Panc1 (cell line): ENCODE data around the gene KLF6. TPM values are rescaled to one million over a fixed set of nuclear protein-coding genes. Genes with fewer than 3 reads are reported as not detected.

Source experiments
- ATAC-seq: fragments of 200-7000 bp; cut with Tn5 transposase; 2 replicates; pipeline ENCODE4 v1.9.1; 2020; ENCODE audit warnings: mild to moderate bottlenecking, moderate library complexity
- BruUV-seq: library from RNA; stranded (reverse); fragments of 400-500 nt; replicated peaks from 2 replicates; lab custom pipeline; 2021; lab: Mats Ljungman, UMichigan
- CTCF ChIA-PET: fragments of 300-600 bp; sonication (Branson Sonifier 250); formaldehyde crosslinking; loops from one replicate; lab custom pipeline; 2022; ENCODE audit warnings: antibody characterized with exemption; lab: Charles Lee
- POLR2A ChIA-PET: fragments of 300-600 bp; sonication (Branson Sonifier 250); formaldehyde crosslinking; loops from one replicate; lab custom pipeline; 2022; ENCODE audit warnings: antibody characterized with exemption; lab: Charles Lee
- DNase-seq: peaks from one replicate; pipeline ENCODE4 v3.0.0-alpha.2; 2010; ENCODE audit warnings: low read depth, low spot score
- H3K27ac ChIP-seq: 2 replicates; pipeline ENCODE4 v1.5.1; 2011; ENCODE audit warnings: mild to moderate bottlenecking, low read length, inconsistent platforms
- H3K27me3 ChIP-seq: fragments of 200-500 bp; sonication (Bioruptor generic); 2 replicates; pipeline ENCODE4 v1.6.0; 2014; ENCODE audit warnings: low read length, inconsistent platforms; ENCODE audit not compliant: control insufficient read depth, insufficient read depth
- H3K36me3 ChIP-seq: fragments of 200-500 bp; sonication (Bioruptor generic); 2 replicates; pipeline ENCODE4 v1.5.1; 2014; ENCODE audit warnings: inconsistent platforms, mild to moderate bottlenecking, low read length, moderate library complexity; ENCODE audit not compliant: control insufficient read depth, insufficient read depth
- H3K4me1 ChIP-seq: 2 replicates; pipeline ENCODE4 v1.5.1; 2011; ENCODE audit warnings: inconsistent platforms, mild to moderate bottlenecking, low read length, moderate library complexity; ENCODE audit not compliant: control insufficient read depth, insufficient read depth
- H3K4me3 ChIP-seq, 2 experiments: 2 replicates each; pipeline ENCODE4 v1.5.1; 2011 to 2012; ENCODE audit warnings: low read depth in 2 of 2, low read length in 2 of 2, mild to moderate bottlenecking in 2 of 2, inconsistent platforms in 1 of 2, moderate library complexity in 1 of 2
- H3K9me3 ChIP-seq: fragments of 200-500 bp; sonication (Bioruptor generic); 2 replicates; pipeline ENCODE4 v1.5.1; 2014; ENCODE audit warnings: low read depth, mild to moderate bottlenecking, inconsistent platforms, low read length, moderate library complexity; ENCODE audit not compliant: control insufficient read depth, insufficient read depth
- POLR2AphosphoS5 ChIP-seq: IDR thresholded peaks from 2 replicates; pipeline ENCODE4 v1.6.1; 2012; ENCODE audit warnings: mild to moderate bottlenecking, low read depth, low read length, moderate library complexity
- SIN3A ChIP-seq: IDR thresholded peaks from 2 replicates; pipeline ENCODE4 v1.6.1; 2012; ENCODE audit warnings: low read depth, mild to moderate bottlenecking, low read length, moderate library complexity, borderline replicate concordance; ENCODE audit not compliant: insufficient read depth
- TCF7L2 ChIP-seq: IDR thresholded peaks from 2 replicates; pipeline ENCODE4 v1.6.1; 2011; ENCODE audit warnings: mild to moderate bottlenecking, low read depth, low read length, inconsistent platforms
- in situ Hi-C: cut with HindIII; loops from 2 replicates; pipeline ENCODE4 v1.10.0; 2016; ENCODE audit warnings: low sequenced_read_pairs, low pct_unique_long_range_greater_than_20kb
- intact Hi-C: fragments of 100-400 bp; cut with micrococcal nuclease; formaldehyde crosslinking; loops from one replicate; pipeline ENCODE4 v1.10.0; 2022; ENCODE audit not compliant: unreplicated experiment
- total RNA-seq: library from RNA; stranded (reverse); gene quantifications from one replicate; pipeline ENCODE4 v1.2.1, GENCODE V29; 2021; ENCODE audit not compliant: unreplicated experiment
- TF ChIP-seq, protein P1 (sequence below): fragments of 450-650 bp; IDR thresholded peaks from 2 replicates; pipeline ENCODE4 v1.5.1; 2017; ENCODE audit warnings: mild to moderate bottlenecking
- TF ChIP-seq, protein P2 (sequence below), 2 experiments: IDR thresholded peaks; 2 replicates each; pipeline ENCODE4 v1.6.1; 2011 to 2012; ENCODE audit warnings: low read depth in 2 of 2, control low read depth in 1 of 2, low read length in 1 of 2, mild to moderate bottlenecking in 1 of 2, moderate library complexity in 1 of 2; ENCODE audit not compliant: insufficient read depth in 1 of 2

KLF6 gene
- total RNA-seq, 1 experiment from 2014 or later: 177 TPM

DNA sequence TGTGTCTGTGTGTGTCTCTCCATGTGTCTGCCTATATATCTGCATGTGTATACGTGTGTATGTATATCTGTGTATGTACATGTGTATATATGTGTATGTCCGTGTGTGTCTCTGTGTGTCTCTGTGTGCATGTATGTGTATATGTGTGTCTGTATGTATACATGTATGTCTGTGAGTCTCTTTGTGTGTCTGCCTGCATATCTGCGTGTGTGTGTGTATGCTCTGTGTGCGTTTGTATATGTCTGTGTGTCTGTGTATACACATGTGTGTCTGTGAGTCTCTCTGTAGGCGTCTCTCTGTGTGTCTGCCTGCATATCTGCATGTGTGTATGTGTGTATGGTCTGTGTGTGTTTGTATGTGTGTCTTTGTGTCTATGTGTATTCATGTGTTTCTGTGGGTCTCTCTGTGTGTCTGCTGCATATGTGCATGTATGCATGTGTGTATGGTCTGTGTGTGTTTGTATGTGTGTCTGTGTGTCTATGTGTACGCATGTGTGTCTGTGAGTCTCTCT lies 23.7 kb upstream of the KLF6 start:
- in situ Hi-C loops: no loop called here
- TF ChIP-seq, protein P1, sequence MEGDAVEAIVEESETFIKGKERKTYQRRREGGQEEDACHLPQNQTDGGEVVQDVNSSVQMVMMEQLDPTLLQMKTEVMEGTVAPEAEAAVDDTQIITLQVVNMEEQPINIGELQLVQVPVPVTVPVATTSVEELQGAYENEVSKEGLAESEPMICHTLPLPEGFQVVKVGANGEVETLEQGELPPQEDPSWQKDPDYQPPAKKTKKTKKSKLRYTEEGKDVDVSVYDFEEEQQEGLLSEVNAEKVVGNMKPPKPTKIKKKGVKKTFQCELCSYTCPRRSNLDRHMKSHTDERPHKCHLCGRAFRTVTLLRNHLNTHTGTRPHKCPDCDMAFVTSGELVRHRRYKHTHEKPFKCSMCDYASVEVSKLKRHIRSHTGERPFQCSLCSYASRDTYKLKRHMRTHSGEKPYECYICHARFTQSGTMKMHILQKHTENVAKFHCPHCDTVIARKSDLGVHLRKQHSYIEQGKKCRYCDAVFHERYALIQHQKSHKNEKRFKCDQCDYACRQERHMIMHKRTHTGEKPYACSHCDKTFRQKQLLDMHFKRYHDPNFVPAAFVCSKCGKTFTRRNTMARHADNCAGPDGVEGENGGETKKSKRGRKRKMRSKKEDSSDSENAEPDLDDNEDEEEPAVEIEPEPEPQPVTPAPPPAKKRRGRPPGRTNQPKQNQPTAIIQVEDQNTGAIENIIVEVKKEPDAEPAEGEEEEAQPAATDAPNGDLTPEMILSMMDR: no peak
- TF ChIP-seq POLR2AphosphoS5: peak; percentile 38
- no TSS peak for BruUV-seq
- no peaks in the 10 kb centered on the region for H3K27me3 ChIP-seq
- peaks cover 78% of the 10 kb centered on the region for H3K4me1 ChIP-seq
- POLR2A ChIA-PET: interaction anchor here (0.6 to 0.7 kb wide), 2 partner anchors 43 to 951 kb away, joined by 3 read pairs; no protein-coding TSS in a partner anchor
- DNase-seq: no peak
- intact Hi-C loops: no loop called here
- ATAC-seq: no peak
- no peaks in the 10 kb centered on the region for H3K9me3 ChIP-seq
- CTCF ChIA-PET: no interaction called here
- H3K4me3 ChIP-seq: peak overlapping the region; percentile 11 to 32
- H3K36me3 ChIP-seq: no peaks in the 10 kb centered on the region
- peak overlapping the region; percentile 87 for H3K27ac ChIP-seq

DNA sequence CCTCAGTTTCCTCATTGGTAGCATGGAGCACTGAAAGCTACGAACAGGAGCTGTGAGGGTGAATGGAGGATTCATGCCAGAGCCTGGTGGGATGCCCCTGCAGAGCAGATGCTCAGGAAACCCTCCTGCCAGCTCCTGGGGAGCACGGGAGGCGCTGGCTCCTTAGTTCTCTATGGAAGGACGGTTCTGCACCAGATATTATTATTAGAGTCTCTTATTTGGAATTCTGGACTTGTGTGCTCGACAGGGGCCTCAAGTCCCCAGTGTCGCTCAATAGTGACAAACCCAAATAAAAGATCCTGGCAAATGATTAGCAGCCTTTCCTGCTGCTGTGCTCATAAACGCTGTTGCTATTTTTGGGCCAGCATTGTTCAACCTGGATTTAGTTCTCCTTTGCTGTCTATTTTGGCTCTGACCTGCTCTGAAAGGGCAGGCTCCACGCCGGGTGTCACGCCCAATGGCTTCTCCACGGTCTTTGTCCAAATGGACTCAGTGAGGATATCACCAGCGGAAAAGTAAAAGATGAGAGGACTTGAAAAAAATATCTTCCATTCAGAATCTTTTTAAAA lies 23.0 kb upstream of the KLF6 start:
- POLR2A ChIA-PET: interaction anchor here (0.6 to 1.6 kb wide), 5 partner anchors 23 to 952 kb away, joined by 3 to 8 read pairs (median 5); partner anchors contain the start of gene KLF6
- no peaks in the 10 kb centered on the region for H3K9me3 ChIP-seq
- BruUV-seq: no TSS peak
- intact Hi-C loops (no loop called here), in situ Hi-C loops (no loop called here)
- no peaks in the 10 kb centered on the region for H3K36me3 ChIP-seq
- peaks cover 86% of the 10 kb centered on the region for H3K4me1 ChIP-seq
- CTCF ChIA-PET: no interaction called here
- H3K27me3 ChIP-seq: no peaks in the 10 kb centered on the region
- TF ChIP-seq SIN3A (no peak), TCF7L2 (0 out of 2 replicates have a peak, but pooled peaks have one; percentile 23), POLR2AphosphoS5 (no peak; the same call in 1 of the 2 replicates)
- TF ChIP-seq, protein P2, sequence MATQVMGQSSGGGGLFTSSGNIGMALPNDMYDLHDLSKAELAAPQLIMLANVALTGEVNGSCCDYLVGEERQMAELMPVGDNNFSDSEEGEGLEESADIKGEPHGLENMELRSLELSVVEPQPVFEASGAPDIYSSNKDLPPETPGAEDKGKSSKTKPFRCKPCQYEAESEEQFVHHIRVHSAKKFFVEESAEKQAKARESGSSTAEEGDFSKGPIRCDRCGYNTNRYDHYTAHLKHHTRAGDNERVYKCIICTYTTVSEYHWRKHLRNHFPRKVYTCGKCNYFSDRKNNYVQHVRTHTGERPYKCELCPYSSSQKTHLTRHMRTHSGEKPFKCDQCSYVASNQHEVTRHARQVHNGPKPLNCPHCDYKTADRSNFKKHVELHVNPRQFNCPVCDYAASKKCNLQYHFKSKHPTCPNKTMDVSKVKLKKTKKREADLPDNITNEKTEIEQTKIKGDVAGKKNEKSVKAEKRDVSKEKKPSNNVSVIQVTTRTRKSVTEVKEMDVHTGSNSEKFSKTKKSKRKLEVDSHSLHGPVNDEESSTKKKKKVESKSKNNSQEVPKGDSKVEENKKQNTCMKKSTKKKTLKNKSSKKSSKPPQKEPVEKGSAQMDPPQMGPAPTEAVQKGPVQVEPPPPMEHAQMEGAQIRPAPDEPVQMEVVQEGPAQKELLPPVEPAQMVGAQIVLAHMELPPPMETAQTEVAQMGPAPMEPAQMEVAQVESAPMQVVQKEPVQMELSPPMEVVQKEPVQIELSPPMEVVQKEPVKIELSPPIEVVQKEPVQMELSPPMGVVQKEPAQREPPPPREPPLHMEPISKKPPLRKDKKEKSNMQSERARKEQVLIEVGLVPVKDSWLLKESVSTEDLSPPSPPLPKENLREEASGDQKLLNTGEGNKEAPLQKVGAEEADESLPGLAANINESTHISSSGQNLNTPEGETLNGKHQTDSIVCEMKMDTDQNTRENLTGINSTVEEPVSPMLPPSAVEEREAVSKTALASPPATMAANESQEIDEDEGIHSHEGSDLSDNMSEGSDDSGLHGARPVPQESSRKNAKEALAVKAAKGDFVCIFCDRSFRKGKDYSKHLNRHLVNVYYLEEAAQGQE (IDR thresholded peaks at IDR 0.05; ENCODE audit: insufficient read depth in 1 of 2, low read depth in 2 of 2, low read length in 1 of 2): no peak
- TF ChIP-seq, protein P1: no peak
- ATAC-seq (0 out of 2 replicates have a peak, but pooled peaks have one; percentile 2), DNase-seq (no peak)
- H3K4me3 ChIP-seq: peak overlapping the region; percentile 11 to 32
- H3K27ac ChIP-seq: peak overlapping the region; percentile 87
